Placental epithelial cell (primary cell): Measurements from ENCODE around the gene CEP72. TPM values are rescaled to one million over a fixed set of nuclear protein-coding genes. Genes with fewer than 3 reads are reported as not detected.

Experiments
- total RNA-seq: library from RNA; depleted of rRNA; stranded (reverse); fragments of >200 nt; gene quantifications from 2 replicates; pipeline ENCODE4 v1.2.3, GENCODE V29; 2012

Gene CEP72
- 5.7 and 6.7 TPM in 2 replicates for total RNA-seq

GRCh38 chr5:611731-612486, at the start of gene CEP72:
Gene CEP72, plus strand, starts transcription at chr5:612340. Its CDS starts 22 bp downstream, at chr5:612362.

GRCh38 chr5:693271-694041, 81.3 kb downstream of the CEP72 start, which contains the start of gene TPPP:
Gene TPPP, minus strand, starts transcription at chr5:693352. Its CDS starts 15,292 bp downstream, at chr5:678060.

Other genes with a start within 250 kb of the CEP72 start
- 28.7 and 34.2 TPM in 2 replicates for gene EXOC3, start 169.2 kb upstream of the CEP72 start, total RNA-seq
- 1.6 and 2.4 TPM in 2 replicates for gene SLC9A3, start 87.9 kb upstream of the CEP72 start, total RNA-seq
- not detected in 2 replicates for gene TPPP, start 81.0 kb downstream of the CEP72 start, total RNA-seq
- not detected in 2 replicates for gene ZDHHC11B, start 172.4 kb downstream of the CEP72 start, total RNA-seq
- gene ZDHHC11, start 238.6 kb downstream of the CEP72 start, total RNA-seq, result 2.4 and 5.1 TPM in 2 replicates